ENCODE results near the gene FNBP1L.

DNA sequence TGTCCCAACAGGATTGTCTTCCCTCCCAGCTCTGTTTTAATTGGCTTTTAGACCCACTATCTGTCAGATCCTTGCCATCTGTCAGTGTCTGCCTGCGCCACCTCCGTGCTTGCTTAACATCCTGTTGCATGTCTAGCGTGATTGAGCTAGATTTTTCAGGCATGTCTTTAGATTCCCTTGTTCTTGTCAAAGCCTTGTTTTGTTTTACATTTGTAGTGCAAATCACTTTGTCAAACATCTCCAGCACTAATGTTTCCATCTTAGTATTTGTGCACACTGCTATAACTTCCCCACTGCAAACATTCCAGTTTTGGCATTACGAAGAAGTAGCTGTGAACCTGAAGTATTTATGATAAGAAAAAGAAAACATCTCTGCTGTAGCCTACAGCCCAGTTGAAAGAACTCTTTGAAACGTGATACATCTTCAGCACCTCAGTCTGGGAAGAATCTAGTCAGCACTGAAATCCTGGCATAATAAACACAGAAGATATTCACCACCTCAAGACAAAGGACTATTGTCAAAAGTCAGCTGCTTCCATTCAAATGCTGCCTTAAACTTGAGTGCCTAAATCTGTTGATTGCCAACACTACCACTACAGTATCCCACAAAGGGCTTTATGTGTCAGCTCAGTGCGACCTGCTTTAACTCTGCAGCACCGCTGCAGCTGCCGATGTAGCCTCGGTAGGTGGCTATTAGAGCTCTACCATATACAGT is 105.0 kb downstream of the FNBP1L start:
- TF ChIP-seq, protein P1, sequence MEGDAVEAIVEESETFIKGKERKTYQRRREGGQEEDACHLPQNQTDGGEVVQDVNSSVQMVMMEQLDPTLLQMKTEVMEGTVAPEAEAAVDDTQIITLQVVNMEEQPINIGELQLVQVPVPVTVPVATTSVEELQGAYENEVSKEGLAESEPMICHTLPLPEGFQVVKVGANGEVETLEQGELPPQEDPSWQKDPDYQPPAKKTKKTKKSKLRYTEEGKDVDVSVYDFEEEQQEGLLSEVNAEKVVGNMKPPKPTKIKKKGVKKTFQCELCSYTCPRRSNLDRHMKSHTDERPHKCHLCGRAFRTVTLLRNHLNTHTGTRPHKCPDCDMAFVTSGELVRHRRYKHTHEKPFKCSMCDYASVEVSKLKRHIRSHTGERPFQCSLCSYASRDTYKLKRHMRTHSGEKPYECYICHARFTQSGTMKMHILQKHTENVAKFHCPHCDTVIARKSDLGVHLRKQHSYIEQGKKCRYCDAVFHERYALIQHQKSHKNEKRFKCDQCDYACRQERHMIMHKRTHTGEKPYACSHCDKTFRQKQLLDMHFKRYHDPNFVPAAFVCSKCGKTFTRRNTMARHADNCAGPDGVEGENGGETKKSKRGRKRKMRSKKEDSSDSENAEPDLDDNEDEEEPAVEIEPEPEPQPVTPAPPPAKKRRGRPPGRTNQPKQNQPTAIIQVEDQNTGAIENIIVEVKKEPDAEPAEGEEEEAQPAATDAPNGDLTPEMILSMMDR (IDR thresholded peaks at IDR 0.05; ENCODE audit: low read length), result no peak
- TF ChIP-seq EZH2phosphoT487 (IDR thresholded peaks at IDR 0.05; ENCODE audit: low read length) (no peak), EZH2 (optimal IDR thresholded peaks at IDR 0.05; ENCODE audit: low read depth, low read length) (no peak)

Data from MM.1S (cell line).